COR-L47 (cell line): ENCODE measurements around the gene HPSE2.
"Not testable (repeated sequence)": the region's sequence is repeated elsewhere in the genome, so short reads cannot be mapped to it uniquely, and the experiment has no call there.

ENCODE experiments used
- DNase-seq: peaks from one replicate; lab custom pipeline; 2025; lab: John Stamatoyannopoulos, UW

The HPSE2 gene

GRCh38 chr10:99005254-99005653, 230.4 kb downstream of the HPSE2 start:
- DNase-seq = no peak

DNA sequence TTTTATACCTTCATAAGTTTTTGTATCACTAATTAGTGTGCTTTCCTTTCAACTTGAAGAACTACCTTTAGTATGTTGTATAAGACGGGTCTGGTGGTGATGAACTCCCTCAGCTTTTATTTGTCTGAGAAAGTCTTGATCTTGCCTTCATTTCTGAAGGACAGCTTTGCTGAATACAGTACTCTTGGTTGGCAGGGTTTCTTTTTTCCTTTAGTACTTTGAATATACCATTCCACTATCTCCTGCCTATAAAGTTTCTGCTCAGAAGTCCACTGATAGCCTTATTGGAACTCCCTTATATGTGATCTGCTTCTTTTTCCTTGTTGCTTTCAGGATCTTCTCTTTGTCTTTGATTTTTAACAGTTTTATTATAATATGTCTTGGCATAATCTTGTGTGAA, 230.9 kb downstream of the HPSE2 start:
- DNase-seq = no peak

GRCh38 chr10:99002392-99002791, 233.3 kb downstream of the HPSE2 start:
- no peak for DNase-seq

DNA sequence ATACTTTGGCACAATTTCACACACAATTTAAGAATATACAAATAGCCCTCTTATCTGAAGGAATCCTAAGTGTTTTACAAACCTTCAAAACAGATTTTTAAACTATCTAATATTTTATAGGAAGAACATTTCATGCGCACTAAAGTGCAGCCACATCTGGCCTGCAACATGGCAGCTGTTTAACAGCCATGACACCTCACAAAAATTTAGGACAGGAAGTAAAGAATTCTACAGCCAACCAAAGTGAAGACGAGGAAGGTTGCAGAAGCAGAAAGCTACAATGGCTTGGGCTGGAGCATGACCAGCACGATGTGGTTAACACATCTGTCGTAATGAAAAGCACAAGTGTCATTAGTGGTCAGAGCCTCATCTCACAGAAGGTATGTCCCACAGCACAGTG, 238.1 kb downstream of the HPSE2 start:
- DNase-seq = no peak

- DNase-seq = no peak
Measured at GRCh38 chr10:98994030-98994429, 241.6 kb downstream of the HPSE2 start.

- DNase-seq = not testable (repeated sequence)
Measured at GRCh38 chr10:98983751-98984150, 251.9 kb downstream of the HPSE2 start.

- no peak for DNase-seq
Measured at GRCh38 chr10:98980353-98980752, 255.3 kb downstream of the HPSE2 start.

DNA sequence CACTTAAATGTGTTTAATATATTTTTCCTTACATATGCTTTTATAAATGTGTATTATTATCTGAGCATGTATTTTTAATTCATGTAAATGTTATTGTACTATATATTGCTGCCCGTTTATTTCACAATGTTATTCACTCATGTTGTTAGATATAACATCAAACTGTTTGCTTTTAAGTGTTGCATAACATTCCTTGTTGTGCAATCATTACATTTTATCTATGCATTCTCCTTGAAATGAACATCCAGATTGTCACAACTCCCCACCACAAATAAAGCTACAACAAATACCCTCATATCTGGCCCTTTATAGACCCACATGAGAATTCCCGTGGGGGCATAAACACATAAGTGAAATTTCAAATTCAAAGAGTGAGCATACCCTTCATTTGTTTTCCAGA, 264.2 kb downstream of the HPSE2 start:
- no peak for DNase-seq

DNA sequence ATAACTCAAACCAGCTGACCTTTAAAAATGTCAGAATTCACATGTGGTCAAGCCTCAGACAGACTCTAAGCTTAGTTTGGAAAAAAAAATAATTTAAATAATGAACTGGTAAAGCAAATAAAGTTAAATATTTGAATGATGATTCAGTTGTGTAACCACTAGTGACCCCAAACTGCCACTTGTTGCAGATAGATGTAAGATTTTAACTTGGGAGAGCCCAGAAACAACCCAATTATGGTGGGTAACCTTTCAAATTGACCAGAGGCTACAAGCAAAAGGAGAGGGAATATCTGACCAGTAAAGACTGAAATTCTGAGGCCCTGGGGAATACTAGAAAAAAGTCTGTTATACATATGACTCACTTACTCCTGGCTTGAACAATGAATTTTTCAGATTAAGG, 268.1 kb downstream of the HPSE2 start:
- no peak for DNase-seq

DNA sequence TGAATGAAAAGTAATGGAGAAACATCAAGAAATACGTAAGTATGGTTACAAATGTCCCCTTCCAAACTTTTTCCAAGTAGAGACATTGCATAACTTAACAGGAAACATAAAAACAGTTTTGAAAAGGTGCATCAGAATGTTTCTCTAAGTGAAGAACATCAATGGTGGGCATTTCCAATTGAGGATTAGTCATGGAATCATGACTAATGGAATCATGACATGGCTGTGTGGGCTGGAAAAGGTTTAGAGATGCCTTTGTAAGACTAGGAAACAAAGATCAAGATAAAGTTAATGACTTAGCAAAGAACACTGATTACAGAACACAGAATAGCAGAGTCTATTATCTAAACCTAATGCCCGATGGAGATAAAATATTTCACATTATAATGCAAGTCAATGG, 272.0 kb downstream of the HPSE2 start:
- DNase-seq = no peak

DNA sequence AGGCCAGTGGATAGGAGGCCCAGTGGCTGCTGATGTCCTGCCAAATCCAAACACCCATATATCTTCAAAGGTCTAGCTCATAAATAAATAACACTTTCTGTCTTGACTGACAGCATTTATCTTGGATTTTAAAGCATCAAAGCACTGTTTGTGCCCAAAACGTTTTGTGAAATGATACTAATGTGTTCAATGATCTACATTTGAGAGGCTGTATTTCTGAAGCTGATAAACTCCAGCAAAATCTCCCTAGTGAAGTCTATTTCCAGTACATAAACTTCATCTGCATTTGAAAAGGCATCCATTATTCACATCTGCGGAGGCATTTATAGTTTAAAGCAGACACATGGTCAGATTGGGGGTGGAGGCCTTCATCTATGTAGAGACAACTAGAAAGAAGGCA, 276.3 kb downstream of the HPSE2 start:
- DNase-seq = no peak

DNA sequence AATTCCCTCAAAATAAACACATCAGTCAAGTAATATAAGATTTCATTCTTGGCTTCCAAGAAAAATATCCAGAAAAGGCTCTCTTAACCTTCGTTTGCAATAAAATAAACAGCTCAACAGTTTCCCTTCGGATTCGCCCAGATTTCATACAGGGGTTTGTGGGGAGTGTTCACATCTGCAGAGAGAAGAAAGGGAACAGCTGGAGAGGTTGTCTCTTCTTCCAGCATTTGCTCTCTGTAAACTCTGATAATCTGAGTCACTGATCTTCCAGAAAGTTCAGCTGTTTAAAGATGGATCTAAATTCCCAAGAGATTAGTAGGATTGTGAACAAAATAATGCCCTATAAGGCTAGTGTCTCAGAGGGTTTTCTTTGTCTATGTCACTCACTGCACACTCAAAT, 277.9 kb downstream of the HPSE2 start:
- no peak for DNase-seq

DNA sequence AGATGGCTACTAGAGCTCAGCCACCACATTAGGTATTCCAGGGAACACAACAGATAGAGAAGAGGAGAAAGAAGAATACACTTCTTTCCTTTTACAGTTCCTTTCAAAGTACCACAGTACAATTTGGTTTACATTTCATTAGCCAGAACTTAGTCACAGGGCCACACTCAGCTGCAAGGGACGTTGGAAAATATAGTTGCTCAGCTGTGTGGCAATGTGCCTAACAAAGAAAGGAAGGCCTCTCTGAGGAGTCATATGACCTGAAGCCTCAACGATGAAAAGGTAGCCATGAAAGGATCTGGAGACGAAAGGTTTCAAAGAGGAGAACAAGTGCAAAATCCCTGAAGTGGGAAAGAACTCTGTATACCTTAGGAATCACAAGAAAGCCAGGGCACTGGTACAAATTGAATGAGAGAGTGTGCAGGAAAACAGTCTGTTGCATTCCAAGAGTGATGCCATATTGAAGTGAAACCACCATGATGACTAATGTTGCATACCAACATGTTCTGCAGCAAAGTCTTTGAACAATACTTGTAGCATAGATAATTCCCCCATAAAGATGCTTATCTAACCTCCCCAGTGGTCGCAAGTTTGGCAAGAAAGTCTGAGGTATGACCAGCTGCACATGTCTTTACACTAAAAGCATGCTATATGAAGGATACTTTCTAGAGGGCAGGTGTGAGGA, 278.9 kb downstream of the HPSE2 start:
- no peak for DNase-seq

DNA sequence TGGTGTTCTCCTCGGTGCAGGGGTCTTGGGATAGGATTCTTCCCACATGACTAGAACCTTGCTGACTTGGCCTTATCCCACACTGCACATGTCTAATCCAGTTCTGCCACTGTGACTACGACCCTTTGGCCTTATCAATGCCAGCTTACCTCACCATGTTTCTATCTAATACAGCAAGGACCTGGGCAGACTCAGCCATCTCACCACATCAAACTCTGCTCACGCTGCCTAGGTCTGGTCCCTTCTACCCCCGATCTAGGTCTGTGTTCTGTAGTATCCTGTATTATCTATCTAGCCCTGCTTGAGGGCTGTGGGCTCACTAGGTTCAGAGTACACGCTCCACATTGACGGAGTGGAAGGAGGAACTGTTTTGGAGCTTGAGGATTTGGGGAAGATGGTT, 282.4 kb downstream of the HPSE2 start:
- DNase-seq = no peak

DNA sequence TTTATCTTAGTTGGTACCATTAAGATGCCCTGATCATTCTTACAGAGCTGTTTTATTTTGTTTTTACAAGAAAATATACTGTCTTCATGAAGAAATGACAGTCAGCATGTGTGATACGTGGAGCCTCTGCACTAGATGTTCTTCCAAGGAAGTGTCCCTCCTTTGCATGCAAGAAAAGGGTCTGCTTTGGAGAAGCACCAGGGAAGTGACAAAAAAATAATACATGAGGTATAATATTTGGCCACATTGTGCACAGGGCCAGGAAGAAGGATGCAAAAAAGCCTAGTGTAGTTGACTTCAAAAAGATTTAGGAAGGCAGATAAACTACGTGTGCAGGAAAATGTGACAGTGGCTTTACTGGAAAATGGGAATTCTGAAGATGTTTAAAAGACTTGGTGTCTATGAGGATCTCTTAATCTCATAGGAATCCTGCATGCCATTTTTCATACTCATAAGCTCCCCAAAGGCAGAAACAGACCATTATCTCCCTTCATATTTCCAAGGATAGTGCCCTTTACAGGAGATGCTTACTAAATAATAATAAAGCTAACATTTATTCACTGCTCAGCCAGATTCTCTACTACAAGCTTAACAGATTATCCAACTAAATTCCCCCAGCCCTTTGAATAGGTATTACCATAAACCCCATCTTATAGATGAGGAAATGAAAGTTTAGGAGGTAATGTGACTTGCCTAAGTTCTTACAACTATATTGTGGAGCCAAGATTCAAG, 284.2 kb downstream of the HPSE2 start:
- DNase-seq = no peak

DNA sequence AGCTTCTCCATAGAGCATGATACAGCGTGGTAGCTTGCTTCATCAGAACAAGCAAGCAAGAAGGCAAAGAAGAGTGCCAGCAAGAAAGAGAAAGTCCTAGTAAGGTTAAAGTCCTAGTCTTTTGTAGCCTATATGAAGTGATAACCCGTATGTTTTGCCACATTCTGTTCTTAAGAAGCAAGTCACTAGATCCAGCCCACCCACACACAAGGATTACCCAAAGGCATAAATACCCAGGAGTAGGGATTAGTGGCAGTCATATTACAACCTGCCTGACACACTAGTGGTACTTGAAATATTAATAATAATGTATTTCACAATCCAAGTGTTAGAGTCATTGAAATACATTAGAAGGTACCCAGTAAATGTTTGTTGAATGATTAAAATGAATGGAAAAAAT, 285.5 kb downstream of the HPSE2 start:
- no peak for DNase-seq

DNA sequence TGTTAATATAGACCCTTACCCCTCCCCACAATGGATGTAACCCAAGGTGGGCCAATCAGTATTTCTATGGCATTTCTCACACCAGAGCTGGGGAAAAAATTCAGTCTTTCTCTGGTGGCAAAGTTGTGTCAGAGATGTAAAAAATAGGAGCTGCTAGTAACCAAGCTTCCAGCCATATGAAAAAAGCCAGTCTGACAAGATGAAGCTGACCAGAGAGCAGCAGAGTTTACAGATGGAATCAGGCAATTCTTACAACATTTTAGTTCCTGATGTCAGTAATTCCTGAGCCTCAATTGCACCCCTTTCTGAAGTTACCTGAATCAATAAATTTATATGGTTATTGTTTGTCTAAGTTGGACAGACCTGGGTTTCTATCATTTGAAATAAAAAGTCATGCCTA, 286.3 kb downstream of the HPSE2 start:
- no peak for DNase-seq

DNA sequence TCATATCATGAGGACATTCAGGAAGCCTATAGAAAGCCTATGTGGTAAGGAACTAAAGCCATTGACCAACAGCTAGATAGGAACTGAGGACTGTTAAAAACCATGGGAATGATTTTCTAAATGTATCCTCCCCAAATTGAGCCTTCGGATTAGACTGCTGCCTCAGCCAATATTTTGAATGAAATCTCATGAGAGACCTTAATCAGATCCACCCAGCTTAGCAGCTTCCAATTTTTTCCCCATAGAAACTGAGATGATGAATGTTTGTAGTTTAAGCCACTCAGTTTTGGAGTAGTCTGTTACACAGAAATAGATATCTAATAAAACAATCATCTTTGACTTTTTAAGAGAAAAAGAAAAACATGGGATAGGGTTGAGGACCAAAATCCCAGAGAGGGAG, 292.0 kb downstream of the HPSE2 start:
- DNase-seq = no peak

GRCh38 chr10:98929709-98930108, 305.9 kb downstream of the HPSE2 start:
- DNase-seq = no peak

DNA sequence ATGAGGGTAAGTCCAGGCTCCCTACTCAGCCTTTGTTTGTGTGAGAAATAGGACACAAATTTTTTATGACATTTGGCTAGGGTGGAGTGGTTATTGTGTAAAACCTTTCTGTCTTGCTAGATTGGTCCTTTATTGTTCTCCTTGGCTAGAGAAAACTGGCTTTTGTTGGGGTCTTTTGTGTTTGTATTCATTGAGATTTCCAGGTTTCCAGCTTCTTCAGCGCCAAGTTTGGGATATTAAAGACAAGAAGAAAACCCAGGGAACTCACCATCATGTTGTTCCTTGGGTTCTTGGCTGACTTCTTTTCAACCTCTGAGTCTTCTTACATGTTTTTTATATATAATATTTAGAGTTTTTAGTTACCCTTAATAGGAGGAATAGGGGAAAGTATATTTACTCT, 310.0 kb downstream of the HPSE2 start:
- DNase-seq = no peak

- DNase-seq = no peak
Measured at GRCh38 chr10:98924526-98924925, 311.1 kb downstream of the HPSE2 start.

- no peak for DNase-seq
Measured at GRCh38 chr10:98921316-98921715, 314.3 kb downstream of the HPSE2 start.

GRCh38 chr10:98920807-98921206, 314.8 kb downstream of the HPSE2 start:
- DNase-seq = no peak

GRCh38 chr10:98920360-98920759, 315.3 kb downstream of the HPSE2 start:
- no peak for DNase-seq
